Left ventricle myocardium inferior (tissue), 1 donor: ENCODE data around the gene CIAO3. TPM values are rescaled to one million over a fixed set of nuclear protein-coding genes. Genes with fewer than 3 reads are reported as not detected.
"Not testable (repeated sequence)": the region's sequence is repeated elsewhere in the genome, so short reads cannot be mapped to it uniquely, and the experiment has no call there.

Experiments used
- DNase-seq: peaks from one replicate; pipeline ENCODE4 v3.0.0-alpha.2; 2020
- H3K27ac ChIP-seq: fragments of 200-600 bp; replicated peaks from 2 replicates; pipeline ENCODE4 v1.8.0; 2021
- H3K27me3 ChIP-seq: fragments of 200-600 bp; 2 replicates; pipeline ENCODE4 v1.8.0; 2021; ENCODE audit warnings: low read depth
- H3K36me3 ChIP-seq: fragments of 200-600 bp; 2 replicates; pipeline ENCODE4 v1.8.0; 2021
- H3K4me1 ChIP-seq: fragments of 200-600 bp; 2 replicates; pipeline ENCODE4 v1.8.0; 2021
- H3K4me3 ChIP-seq: fragments of 200-600 bp; 2 replicates; pipeline ENCODE4 v1.8.0; 2021; ENCODE audit warnings: mild to moderate bottlenecking, moderate library complexity
- H3K9me3 ChIP-seq: fragments of 200-600 bp; replicated peaks from 2 replicates; pipeline ENCODE4 v1.8.0; 2021
- intact Hi-C: fragments of 100-400 bp; cut with micrococcal nuclease; formaldehyde crosslinking; loops from one replicate; pipeline ENCODE4 v1.11.0; 2022
- total RNA-seq: library from RNA; stranded (reverse); fragmentation: NEBNext Ultra II Directional; extraction: Animal tissue kit (Norgen Biotek cat#: 25700); gene quantifications from one replicate; pipeline ENCODE4 v1.2.1, GENCODE V29; 2021
- TF ChIP-seq, protein P1 (sequence below): fragments of 200-600 bp; IDR thresholded peaks from 2 replicates; pipeline ENCODE4 v1.8.0; 2021; ENCODE audit warnings: antibody characterized with exemption, mild to moderate bottlenecking, borderline replicate concordance
- donor health status: DM: no; HTN: yes; CAD: no; lungs with severe emphysema.

CIAO3 gene
- total RNA-seq, 1 donor from 2014 or later = 30.3 TPM

DNA sequence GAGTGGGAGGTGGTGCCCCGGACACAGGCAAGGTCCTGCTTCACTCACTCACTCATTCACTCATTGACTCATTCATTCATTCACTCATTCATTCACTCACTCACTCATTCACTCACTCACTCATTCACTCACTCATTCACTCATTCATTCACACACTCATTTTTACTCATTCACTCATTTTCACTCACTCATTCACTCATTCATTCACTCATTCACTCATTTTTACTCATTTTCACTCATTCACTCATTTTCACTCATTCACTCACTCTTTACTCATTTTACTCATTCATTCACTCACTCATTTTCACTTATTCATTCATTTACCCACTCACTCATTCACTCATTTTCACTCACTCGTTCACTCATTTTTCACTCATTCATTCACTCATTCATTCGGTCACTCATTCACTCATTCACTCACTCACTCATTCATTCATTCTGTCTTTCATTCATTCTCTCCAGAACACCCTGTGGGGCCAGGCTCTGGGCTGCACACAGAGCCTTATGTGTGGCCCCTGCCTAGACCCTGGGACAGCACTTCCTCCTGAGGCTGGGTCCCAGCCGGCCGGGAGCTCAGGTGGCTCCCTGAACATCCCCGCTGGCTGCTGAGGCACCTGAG lies 38.2 kb upstream of the CIAO3 start:
- no peaks in the 10 kb centered on the region for H3K36me3 ChIP-seq
- no peak overlapping the region for H3K4me3 ChIP-seq
- no peak overlapping the region for H3K27ac ChIP-seq
- H3K4me1 ChIP-seq = peaks cover 2% of the 10 kb centered on the region
- no peak for DNase-seq
- intact Hi-C loops = no loop called here
- H3K27me3 ChIP-seq = peaks cover 95% of the 10 kb centered on the region
- TF ChIP-seq, protein P1, sequence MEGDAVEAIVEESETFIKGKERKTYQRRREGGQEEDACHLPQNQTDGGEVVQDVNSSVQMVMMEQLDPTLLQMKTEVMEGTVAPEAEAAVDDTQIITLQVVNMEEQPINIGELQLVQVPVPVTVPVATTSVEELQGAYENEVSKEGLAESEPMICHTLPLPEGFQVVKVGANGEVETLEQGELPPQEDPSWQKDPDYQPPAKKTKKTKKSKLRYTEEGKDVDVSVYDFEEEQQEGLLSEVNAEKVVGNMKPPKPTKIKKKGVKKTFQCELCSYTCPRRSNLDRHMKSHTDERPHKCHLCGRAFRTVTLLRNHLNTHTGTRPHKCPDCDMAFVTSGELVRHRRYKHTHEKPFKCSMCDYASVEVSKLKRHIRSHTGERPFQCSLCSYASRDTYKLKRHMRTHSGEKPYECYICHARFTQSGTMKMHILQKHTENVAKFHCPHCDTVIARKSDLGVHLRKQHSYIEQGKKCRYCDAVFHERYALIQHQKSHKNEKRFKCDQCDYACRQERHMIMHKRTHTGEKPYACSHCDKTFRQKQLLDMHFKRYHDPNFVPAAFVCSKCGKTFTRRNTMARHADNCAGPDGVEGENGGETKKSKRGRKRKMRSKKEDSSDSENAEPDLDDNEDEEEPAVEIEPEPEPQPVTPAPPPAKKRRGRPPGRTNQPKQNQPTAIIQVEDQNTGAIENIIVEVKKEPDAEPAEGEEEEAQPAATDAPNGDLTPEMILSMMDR = no peak
- no peaks in the 10 kb centered on the region for H3K9me3 ChIP-seq

GRCh38 chr16:778447-778846 lies 37.6 kb upstream of the CIAO3 start:
- H3K4me1 ChIP-seq = peaks cover under 1% of the 10 kb centered on the region
- no peak overlapping the region for H3K27ac ChIP-seq
- H3K4me3 ChIP-seq = no peak overlapping the region
- no peak for DNase-seq
- no peaks in the 10 kb centered on the region for H3K9me3 ChIP-seq
- H3K36me3 ChIP-seq = no peaks in the 10 kb centered on the region
- intact Hi-C loops = no loop called here
- peaks cover 94% of the 10 kb centered on the region for H3K27me3 ChIP-seq
- TF ChIP-seq, protein P1 = no peak

GRCh38 chr16:777826-778225 lies 37.0 kb upstream of the CIAO3 start:
- Histone ChIP-seq H3K4me3 (no peak overlapping the region), H3K27me3 (peaks cover 88% of the 10 kb centered on the region), H3K27ac (no peak overlapping the region), H3K4me1 (no peaks in the 10 kb centered on the region), H3K9me3 (no peaks in the 10 kb centered on the region), H3K36me3 (no peaks in the 10 kb centered on the region)
- intact Hi-C loops = no loop called here
- no peak for DNase-seq
- TF ChIP-seq, protein P1 = no peak

DNA sequence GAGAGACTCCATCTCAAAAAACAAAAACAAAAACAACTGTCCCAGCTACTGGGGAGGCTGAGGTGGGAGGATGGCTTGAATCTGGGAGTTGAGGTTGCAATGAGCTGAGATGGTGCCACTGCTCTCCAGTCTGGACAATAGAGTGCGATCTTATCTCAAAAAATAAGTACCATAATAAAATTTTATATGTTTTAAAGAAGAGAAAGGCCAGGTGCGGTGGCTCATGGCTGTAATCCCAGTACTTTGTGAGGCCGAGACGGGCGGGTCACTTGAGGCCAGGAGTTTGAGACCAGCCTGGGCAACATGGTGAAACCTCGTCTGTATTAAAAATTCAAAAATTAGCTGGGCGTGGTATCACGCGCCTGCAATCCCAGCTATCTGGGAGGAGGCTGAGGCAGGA lies 36.0 kb upstream of the CIAO3 start:
- no peak for DNase-seq
- Histone ChIP-seq H3K27ac (no peak overlapping the region), H3K4me1 (no peaks in the 10 kb centered on the region), H3K4me3 (no peak overlapping the region), H3K9me3 (no peaks in the 10 kb centered on the region), H3K36me3 (no peaks in the 10 kb centered on the region), H3K27me3 (peaks cover 78% of the 10 kb centered on the region)
- intact Hi-C loops = no loop called here
- TF ChIP-seq, protein P1 = no peak

- DNase-seq, H3K27ac ChIP-seq, H3K4me3 ChIP-seq, H3K4me1 ChIP-seq, intact Hi-C loops, H3K36me3 ChIP-seq, H3K9me3 ChIP-seq: not testable (repeated sequence)
- H3K27me3 ChIP-seq = peaks cover 72% of the 10 kb centered on the region
These were observed 35.5 kb upstream of the CIAO3 start for GRCh38 chr16:776298-776697.

GRCh38 chr16:775236-775796 lies 34.5 kb upstream of the CIAO3 start:
- Histone ChIP-seq H3K4me1 (no peaks in the 10 kb centered on the region), H3K27ac (no peak overlapping the region), H3K27me3 (peaks cover 65% of the 10 kb centered on the region), H3K36me3 (no peaks in the 10 kb centered on the region), H3K4me3 (no peak overlapping the region), H3K9me3 (no peaks in the 10 kb centered on the region)
- DNase-seq = no peak
- intact Hi-C loops = no loop called here
- TF ChIP-seq, protein P1 = no peak
